Transverse colon (tissue), 4 donors: ENCODE data around the gene UNC5B. TPM values are rescaled to one million over a fixed set of nuclear protein-coding genes. Genes with fewer than 3 reads are reported as not detected.

Experiments used
- DNase-seq: peaks from one replicate; pipeline ENCODE4 v3.0.0-alpha.2; 2019
- H3K27ac ChIP-seq, 4 donors: fragments of 200-600 bp; sonication (generic); 2 replicates each; pipeline ENCODE4 v1.5.1; 2016 to 2018; ENCODE audit warnings: inconsistent platforms in 4 of 4
- H3K27me3 ChIP-seq: fragments of 200-600 bp; sonication (generic); 2 replicates; pipeline ENCODE4 v1.5.1; 2017; ENCODE audit warnings: inconsistent platforms
- H3K36me3 ChIP-seq, 4 donors: fragments of 200-600 bp; sonication (generic); 2 replicates each; pipeline ENCODE4 v1.5.1; 2017 to 2019; ENCODE audit warnings: inconsistent platforms in 4 of 4
- H3K4me1 ChIP-seq, 4 donors: fragments of 200-600 bp; sonication (generic); 2 replicates each; pipeline ENCODE4 v1.5.1; 2017 to 2020; ENCODE audit warnings: inconsistent platforms in 4 of 4
- H3K4me3 ChIP-seq, 4 donors: fragments of 200-600 bp; sonication (generic); 1 replicate in 1 of 4; 2 replicates in 3 of 4; pipeline versions ENCODE4 v1.5.1 to v1.6.1; 2017 to 2019; ENCODE audit warnings: inconsistent platforms in 4 of 4
- H3K9me3 ChIP-seq, 2 donors: fragments of 200-600 bp; sonication (generic); 2 replicates each; pipeline ENCODE4 v1.5.1; 2017 to 2019; ENCODE audit warnings: inconsistent platforms in 2 of 2
- EP300 ChIP-seq: sonication (generic); formaldehyde crosslinking; IDR thresholded peaks from one replicate; pipeline ENCODE4 v1.6.1; 2017; ENCODE audit warnings: antibody characterized with exemption, low read depth
- POLR2A ChIP-seq: fragments of 450-650 bp; IDR thresholded peaks from one replicate; pipeline ENCODE4 v1.6.1; 2016; ENCODE audit warnings: antibody characterized with exemption, mild to moderate bottlenecking, moderate library complexity
- POLR2AphosphoS5 ChIP-seq, 3 donors: sonication (generic); formaldehyde crosslinking; IDR thresholded peaks; one replicate each; pipeline ENCODE4 v1.6.1; 2016; ENCODE audit warnings: antibody characterized with exemption in 3 of 3
- WGBS, 2 donors: methylation state at CpG; one replicate each; pipeline ENCODE4 v1.1.5; 2018; ENCODE audit warnings: low coverage in 1 of 2; 5-methylcytosine and 5-hydroxymethylcytosine counted together
- in situ Hi-C, 4 donors: fragments of 200-750 bp; cut with MboI; loops; one replicate each; pipeline versions ENCODE4 v1.15.0 to v1.15.1; 2017; ENCODE audit warnings: low sequenced_read_pairs in 3 of 4, low pct_ligation_motif_present in 1 of 4, low pct_unique_long_range_greater_than_20kb in 1 of 4
- intact Hi-C: fragments of 100-400 bp; cut with DNase I; formaldehyde crosslinking; loops from one replicate; pipeline ENCODE4 v1.15.1; 2023; ENCODE audit warnings: low total_unique reads
- total RNA-seq, 4 donors: library from RNA; depleted of rRNA; stranded (reverse); fragments of >200 nt; gene quantifications; one replicate each; pipeline ENCODE4 v1.1.0, GENCODE V29; 2016
- TF ChIP-seq, protein P1 (sequence below), 5 experiments: fragments of 200-600 bp in 3 of 5; fragments of 450-650 bp in 2 of 5; sonication (generic) in 3 of 5; IDR thresholded peaks; 1 replicate in 2 of 5; 2 replicates in 3 of 5; pipeline ENCODE4 v1.5.1; 2016 to 2017; ENCODE audit warnings: antibody characterized with exemption in 5 of 5, inconsistent platforms in 3 of 5, mild to moderate bottlenecking in 2 of 5, moderate library complexity in 1 of 5

Gene UNC5B
- 10 to 100 TPM; 12.3 to 74.1 (median 41.2) TPM for total RNA-seq

DNA sequence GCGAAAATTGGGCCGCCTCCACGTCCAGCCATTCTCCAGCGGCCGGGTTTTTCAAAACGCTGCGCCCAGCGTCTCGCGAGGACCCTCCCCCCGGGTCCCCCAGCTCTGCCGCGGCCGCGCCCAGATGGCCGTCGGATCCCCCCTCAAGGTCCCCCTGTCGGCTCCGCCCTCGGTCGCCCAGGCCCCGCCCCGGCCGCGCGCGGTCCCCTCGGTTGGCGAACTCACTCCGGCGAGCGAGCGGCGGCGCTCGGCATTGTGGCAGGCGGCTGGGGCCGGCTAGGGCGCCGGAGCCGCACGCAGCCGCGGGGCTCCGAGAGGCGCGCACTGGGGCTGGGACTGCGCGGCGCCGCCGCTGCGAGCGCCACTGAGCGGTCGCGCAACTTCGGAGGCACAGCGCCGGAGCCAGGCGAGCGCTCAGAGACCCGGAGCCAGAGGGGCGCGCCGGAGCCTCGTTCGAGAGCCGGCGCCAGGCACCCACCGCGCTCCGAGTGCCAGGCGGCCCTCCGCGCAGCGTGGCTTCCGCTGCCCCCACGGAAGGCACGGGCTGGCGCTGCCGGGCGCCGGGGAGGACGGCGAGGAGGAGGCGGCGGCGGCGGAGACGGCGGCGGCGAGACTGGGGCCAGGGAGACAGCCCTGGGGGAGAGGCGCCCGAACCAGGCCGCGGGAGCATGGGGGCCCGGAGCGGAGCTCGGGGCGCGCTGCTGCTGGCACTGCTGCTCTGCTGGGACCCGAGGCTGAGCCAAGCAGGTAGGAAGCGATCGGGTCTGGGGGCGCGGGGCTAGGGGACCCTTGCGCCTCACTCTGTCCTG, at the start of gene UNC5B:
Gene UNC5B (plus strand): TSS at position 253 of the 809 bp plus-strand sequence. CDS start 416 bp downstream, at position 669.
- TF ChIP-seq, protein P1, sequence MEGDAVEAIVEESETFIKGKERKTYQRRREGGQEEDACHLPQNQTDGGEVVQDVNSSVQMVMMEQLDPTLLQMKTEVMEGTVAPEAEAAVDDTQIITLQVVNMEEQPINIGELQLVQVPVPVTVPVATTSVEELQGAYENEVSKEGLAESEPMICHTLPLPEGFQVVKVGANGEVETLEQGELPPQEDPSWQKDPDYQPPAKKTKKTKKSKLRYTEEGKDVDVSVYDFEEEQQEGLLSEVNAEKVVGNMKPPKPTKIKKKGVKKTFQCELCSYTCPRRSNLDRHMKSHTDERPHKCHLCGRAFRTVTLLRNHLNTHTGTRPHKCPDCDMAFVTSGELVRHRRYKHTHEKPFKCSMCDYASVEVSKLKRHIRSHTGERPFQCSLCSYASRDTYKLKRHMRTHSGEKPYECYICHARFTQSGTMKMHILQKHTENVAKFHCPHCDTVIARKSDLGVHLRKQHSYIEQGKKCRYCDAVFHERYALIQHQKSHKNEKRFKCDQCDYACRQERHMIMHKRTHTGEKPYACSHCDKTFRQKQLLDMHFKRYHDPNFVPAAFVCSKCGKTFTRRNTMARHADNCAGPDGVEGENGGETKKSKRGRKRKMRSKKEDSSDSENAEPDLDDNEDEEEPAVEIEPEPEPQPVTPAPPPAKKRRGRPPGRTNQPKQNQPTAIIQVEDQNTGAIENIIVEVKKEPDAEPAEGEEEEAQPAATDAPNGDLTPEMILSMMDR (IDR thresholded peaks at IDR 0.05), result peak in 4 of 5 experiments; percentile 16 to 43 (median 20)
- TF ChIP-seq POLR2A (peak; percentile 26), POLR2AphosphoS5 (IDR thresholded peaks at IDR 0.05) (peak; percentile 49 to 81 (median 79)), EP300 (no peak)
- H3K9me3 ChIP-seq, result no peaks in the 10 kb centered on the region
- H3K4me1 ChIP-seq, result peaks cover 12 to 45% (median 32%) of the 10 kb centered on the region in 4 donors
- intact Hi-C loops, result loop anchor here (5.0 kb wide), 1 partner anchor 285 kb away; no protein-coding TSS in a partner anchor
- WGBS, 2 donors, result 1% methylated on average over 64 of the region's 109 CpGs; no CpG with 5 or more reads in 1 of the 2 donors
- peak within 1 kb of the TSS; percentile 50 to 78 (median 68) for H3K4me3 ChIP-seq
- peak within 1 kb of the TSS; percentile 90 to 93 (median 90) for H3K27ac ChIP-seq
- in situ Hi-C loops, result no loop called here
- H3K27me3 ChIP-seq, result peaks cover 55% of the 10 kb centered on the region
- peak; percentile 89 for DNase-seq
- no peaks in the 10 kb centered on the region for H3K36me3 ChIP-seq

DNA sequence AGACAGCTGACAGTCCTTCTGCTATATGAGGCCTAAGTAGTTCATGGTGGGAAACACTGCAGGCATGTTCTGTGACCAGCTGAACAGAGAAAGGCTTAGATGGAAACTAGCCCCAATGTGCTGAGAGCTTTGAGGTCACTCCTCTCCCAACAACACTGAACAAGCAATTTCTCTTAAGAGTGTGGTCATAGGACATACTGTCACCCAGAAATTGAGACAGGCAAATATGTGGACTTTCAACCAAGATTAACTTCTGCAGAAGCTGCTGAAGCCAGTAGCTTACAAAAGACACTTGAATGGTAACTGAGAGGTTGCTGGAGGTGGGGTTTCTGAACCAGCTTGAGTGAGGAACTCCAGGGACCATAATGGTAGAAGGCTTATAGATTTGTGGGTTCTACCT, 38.9 kb upstream of the UNC5B start:
- TF ChIP-seq POLR2AphosphoS5 (IDR thresholded peaks at IDR 0.05), result no peak
- TF ChIP-seq POLR2A, result no peak
- no peak for TF ChIP-seq EP300
- TF ChIP-seq, protein P1 (IDR thresholded peaks at IDR 0.05), result no peak
- in situ Hi-C loops, result no loop called here
- Histone ChIP-seq H3K4me3 (no peak overlapping the region), H3K4me1 (no peaks in the 10 kb centered on the region), H3K27me3 (no peaks in the 10 kb centered on the region), H3K27ac (no peak overlapping the region), H3K36me3 (no peaks in the 10 kb centered on the region), H3K9me3 (no peaks in the 10 kb centered on the region)
- intact Hi-C loops, result no loop called here
- DNase-seq, result no peak

DNA sequence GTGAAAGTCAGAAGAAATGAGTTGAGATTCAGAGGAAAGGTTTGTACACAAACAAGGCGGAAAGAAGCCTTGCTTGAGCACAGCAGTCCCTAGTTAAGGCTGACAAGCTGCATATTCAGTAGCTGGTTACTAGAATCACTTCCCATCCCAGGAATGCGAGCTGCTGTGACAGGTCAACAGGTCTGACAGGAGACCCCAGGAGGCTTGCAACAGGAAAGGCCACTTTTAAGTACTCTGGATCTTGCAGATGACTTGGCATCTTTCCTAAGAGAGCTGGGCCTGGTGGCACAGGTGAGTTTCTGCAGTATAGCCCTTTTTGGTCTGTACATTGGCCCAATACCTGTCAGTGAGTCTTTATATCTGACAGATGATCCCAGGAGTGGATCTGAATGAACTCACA, 35.7 kb upstream of the UNC5B start:
- no peak overlapping the region for H3K27ac ChIP-seq
- in situ Hi-C loops (loop anchor here in 1 of 4 donors (25.0 kb wide), 1 partner anchor 239 kb away; no protein-coding TSS in a partner anchor), intact Hi-C loops (no loop called here)
- H3K4me1 ChIP-seq, result no peaks in the 10 kb centered on the region
- H3K4me3 ChIP-seq, result no peak overlapping the region
- no peaks in the 10 kb centered on the region for H3K27me3 ChIP-seq
- TF ChIP-seq POLR2A (no peak), POLR2AphosphoS5 (IDR thresholded peaks at IDR 0.05) (no peak)
- 61 to 81% methylated on average over 2 of the region's 2 CpGs for WGBS, 2 donors
- DNase-seq, result no peak
- H3K9me3 ChIP-seq, result no peaks in the 10 kb centered on the region
- H3K36me3 ChIP-seq, result no peaks in the 10 kb centered on the region

DNA sequence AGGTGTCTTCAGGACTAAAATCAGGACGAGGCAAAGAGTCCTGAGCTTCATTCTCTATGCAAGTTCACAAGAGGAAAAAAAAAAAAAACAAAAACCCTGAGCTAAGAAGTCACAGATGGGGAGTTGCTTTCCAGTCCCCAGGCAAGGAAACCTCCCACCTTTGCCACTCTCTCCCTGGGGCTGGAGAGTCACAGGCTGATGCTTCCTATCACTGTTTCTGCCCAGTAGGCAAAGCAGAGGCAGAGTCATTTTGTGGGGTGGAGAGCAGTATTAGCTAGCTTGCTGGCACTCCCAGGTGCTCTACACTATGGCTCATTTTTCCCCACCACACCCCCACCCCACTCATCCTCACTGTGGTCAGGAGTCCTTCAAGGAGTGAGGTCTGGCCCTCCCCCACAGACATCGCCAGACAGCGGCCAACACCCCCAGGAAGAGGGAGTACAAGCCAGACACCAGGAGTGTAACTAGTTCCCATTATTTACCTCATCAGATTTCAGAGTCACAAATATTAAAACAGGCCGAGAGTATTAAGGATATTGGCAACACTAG, 34.6 kb upstream of the UNC5B start:
- no peak overlapping the region for H3K27ac ChIP-seq
- no peaks in the 10 kb centered on the region for H3K36me3 ChIP-seq
- no peaks in the 10 kb centered on the region for H3K9me3 ChIP-seq
- H3K4me1 ChIP-seq, result no peaks in the 10 kb centered on the region
- in situ Hi-C loops (loop anchor here in 1 of 4 donors (25.0 kb wide), 1 partner anchor 240 kb away; no protein-coding TSS in a partner anchor), intact Hi-C loops (no loop called here)
- 50 to 75% methylated on average over 3 to 4 of the region's 4 CpGs for WGBS, 2 donors
- H3K4me3 ChIP-seq, result no peak overlapping the region
- H3K27me3 ChIP-seq, result no peaks in the 10 kb centered on the region
- TF ChIP-seq POLR2AphosphoS5 (IDR thresholded peaks at IDR 0.05) (no peak), EP300 (no peak), POLR2A (no peak)
- TF ChIP-seq, protein P1 (IDR thresholded peaks at IDR 0.05), result no peak
- no peak for DNase-seq
